Thyroid gland (tissue), 4 donors: ENCODE data around the gene USP3. TPM values are rescaled to one million over a fixed set of nuclear protein-coding genes. Genes with fewer than 3 reads are reported as not detected.

Source experiments
- DNase-seq, 2 donors: peaks; one replicate each; pipeline ENCODE4 v3.0.0-alpha.2; 2019
- H3K27ac ChIP-seq, 3 donors: fragments of 200-600 bp; sonication (generic); 1 replicate in 2 of 3; 2 replicates in 1 of 3; pipeline ENCODE4 v1.5.1; 2016 to 2019; ENCODE audit warnings: mild to moderate bottlenecking in 1 of 3, moderate library complexity in 1 of 3
- H3K27me3 ChIP-seq: fragments of 200-600 bp; sonication (generic); one replicate; pipeline ENCODE4 v1.5.1; 2019
- H3K36me3 ChIP-seq, 2 donors: fragments of 200-600 bp; sonication (generic); one replicate each; pipeline ENCODE4 v1.5.1; 2016 to 2019
- H3K4me1 ChIP-seq, 2 donors: fragments of 200-600 bp; sonication (generic); one replicate each; pipeline ENCODE4 v1.5.1; 2017 to 2019
- H3K4me3 ChIP-seq, 3 donors: fragments of 200-600 bp; sonication (generic); replicated peaks in 1 of 3; 1 replicate in 2 of 3; 2 replicates in 1 of 3; pipeline ENCODE4 v1.5.1; 2016; ENCODE audit warnings: mild to moderate bottlenecking in 1 of 3
- H3K9me3 ChIP-seq: fragments of 200-600 bp; sonication (generic); one replicate; pipeline ENCODE4 v1.5.1; 2017
- CTCF ChIP-seq, 6 experiments: fragments of 200-600 bp in 3 of 6; fragments of 450-650 bp in 3 of 6; sonication (generic) in 3 of 6; IDR thresholded peaks; one replicate each; pipeline ENCODE4 v1.5.1; 2016 to 2019; ENCODE audit warnings: antibody characterized with exemption in 6 of 6, mild to moderate bottlenecking in 2 of 6, inconsistent platforms in 1 of 6, moderate library complexity in 1 of 6
- POLR2A ChIP-seq, 2 donors: fragments of 450-650 bp; IDR thresholded peaks; one replicate each; pipeline ENCODE4 v1.6.1; 2017; ENCODE audit warnings: antibody characterized with exemption in 2 of 2, mild to moderate bottlenecking in 2 of 2, moderate library complexity in 1 of 2
- WGBS, 2 donors: methylation state at CpG; one replicate each; pipeline ENCODE4 v1.1.5; 2017; 5-methylcytosine and 5-hydroxymethylcytosine counted together
- intact Hi-C: fragments of 100-400 bp; cut with DNase I; formaldehyde crosslinking; loops from one replicate; pipeline ENCODE4 v1.15.1; 2023
- total RNA-seq, 4 donors: library from RNA; depleted of rRNA; stranded (reverse); fragments of >200 nt; gene quantifications; one replicate each; pipeline ENCODE4 v1.2.3, GENCODE V29; 2016

Gene USP3
- total RNA-seq, 4 donors from 2014 or later = 42.9 to 82.2 (median 53.7) TPM

GRCh38 chr15:63491116-63491827 lies 13.1 kb upstream of the USP3 start:
- WGBS, 2 donors = 76 to 80% methylated on average over 5 of the region's 5 CpGs
- H3K27me3 ChIP-seq = no peaks in the 10 kb centered on the region
- DNase-seq = no peak
- no peak overlapping the region for H3K4me3 ChIP-seq
- no peaks in the 10 kb centered on the region for H3K9me3 ChIP-seq
- H3K36me3 ChIP-seq = no peaks in the 10 kb centered on the region
- intact Hi-C loops = no loop called here
- H3K4me1 ChIP-seq = peaks cover 14 to 20% of the 10 kb centered on the region in 2 donors
- TF ChIP-seq CTCF (IDR thresholded peaks at IDR 0.05) = no peak
- no peak for TF ChIP-seq POLR2A (IDR thresholded peaks at IDR 0.05)
- no peak overlapping the region for H3K27ac ChIP-seq

DNA sequence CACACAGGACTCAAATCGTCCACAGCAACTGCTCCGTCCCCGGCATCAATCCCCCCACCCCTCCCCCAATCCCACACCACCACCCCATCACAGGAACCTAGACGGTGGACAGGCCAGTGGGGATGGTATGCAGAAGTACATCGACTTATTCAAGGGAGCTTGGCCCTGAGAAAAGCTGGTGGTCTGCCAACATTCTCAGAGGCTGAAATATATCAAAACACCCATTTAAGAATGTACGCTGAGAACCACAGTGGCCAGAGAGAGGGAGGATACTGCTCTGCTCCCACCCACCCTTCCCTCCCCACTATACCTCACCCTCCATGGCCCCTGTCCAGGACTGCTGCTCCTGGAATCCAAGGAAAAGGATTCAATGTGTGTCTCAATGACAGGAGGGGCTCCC lies 12.4 kb upstream of the USP3 start:
- H3K27me3 ChIP-seq = no peaks in the 10 kb centered on the region
- DNase-seq = no peak
- 68 to 82% methylated on average over 6 of the region's 6 CpGs for WGBS, 2 donors
- H3K27ac ChIP-seq = no peak overlapping the region
- peaks cover 14 to 20% of the 10 kb centered on the region in 2 donors for H3K4me1 ChIP-seq
- no peak overlapping the region for H3K4me3 ChIP-seq
- no peaks in the 10 kb centered on the region for H3K36me3 ChIP-seq
- intact Hi-C loops = no loop called here
- H3K9me3 ChIP-seq = no peaks in the 10 kb centered on the region
- TF ChIP-seq CTCF (IDR thresholded peaks at IDR 0.05) (no peak), POLR2A (IDR thresholded peaks at IDR 0.05) (no peak)

DNA sequence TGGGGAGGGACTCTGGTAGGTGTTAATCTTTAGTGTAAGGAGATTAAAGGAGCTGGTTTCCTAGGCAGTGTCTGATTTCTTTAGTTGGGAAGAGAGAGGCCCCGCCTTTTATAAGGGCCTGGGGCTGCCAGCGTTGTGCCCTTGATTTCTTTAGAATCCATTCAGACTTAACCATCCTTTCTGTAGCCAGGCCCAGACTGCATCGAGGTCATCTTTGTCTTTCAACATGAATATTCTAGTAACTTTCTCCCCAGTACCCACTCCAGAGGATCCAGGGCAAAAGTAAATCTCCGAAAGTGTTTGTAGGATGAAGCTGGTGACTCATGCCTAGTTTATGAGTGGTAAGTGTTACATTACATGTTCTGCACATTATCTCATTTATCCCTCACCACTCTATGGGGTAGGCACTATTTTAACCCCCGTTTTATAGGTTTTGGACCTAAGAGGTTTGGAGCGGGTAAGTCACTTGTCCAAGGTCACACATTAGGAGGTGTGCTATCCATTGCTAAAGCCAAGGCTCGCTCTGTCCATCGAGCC lies 11.8 kb upstream of the USP3 start:
- Histone ChIP-seq H3K27me3 (no peaks in the 10 kb centered on the region), H3K27ac (no peak overlapping the region)

DNA sequence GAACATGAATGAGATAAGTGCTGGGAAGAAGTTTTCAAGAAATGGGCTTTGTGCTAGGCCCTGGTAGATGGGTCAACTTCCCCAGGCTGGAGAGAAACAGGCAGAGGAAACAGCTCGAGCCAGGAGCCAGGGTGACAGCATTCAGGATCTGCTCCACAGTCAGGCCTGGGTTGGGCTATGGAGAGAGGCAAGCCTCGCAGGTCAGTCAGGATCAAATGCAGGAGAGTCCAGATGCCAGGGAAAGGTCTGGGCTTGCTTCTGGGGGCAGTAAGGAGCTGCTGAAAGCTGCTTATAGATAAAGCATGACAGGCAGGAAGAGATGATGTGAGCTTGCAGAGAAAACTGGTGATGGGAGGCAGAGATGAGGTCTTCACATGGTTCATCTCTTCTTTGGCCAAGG lies 11.0 kb upstream of the USP3 start:
- 74 to 85% methylated on average over 2 of the region's 2 CpGs for WGBS, 2 donors
- Histone ChIP-seq H3K27me3 (no peaks in the 10 kb centered on the region), H3K9me3 (no peaks in the 10 kb centered on the region), H3K4me3 (no peak overlapping the region), H3K36me3 (no peaks in the 10 kb centered on the region), H3K4me1 (peaks cover 11 to 20% of the 10 kb centered on the region in 2 donors), H3K27ac (peak overlapping the region in 1 of 3 donors; percentile 38)
- TF ChIP-seq POLR2A (IDR thresholded peaks at IDR 0.05) = no peak
- no peak for TF ChIP-seq CTCF (IDR thresholded peaks at IDR 0.05)
- intact Hi-C loops = no loop called here
- no peak for DNase-seq

More for the DNA sequence above, 11.8 kb upstream of the USP3 start:
- TF ChIP-seq POLR2A (IDR thresholded peaks at IDR 0.05) = no peak
- TF ChIP-seq CTCF (IDR thresholded peaks at IDR 0.05) = no peak
- WGBS, 2 donors = 88 to 91% methylated on average over 8 of the region's 8 CpGs
- Histone ChIP-seq H3K4me3 (no peak overlapping the region), H3K9me3 (no peaks in the 10 kb centered on the region), H3K36me3 (no peaks in the 10 kb centered on the region), H3K4me1 (peaks cover 11 to 20% of the 10 kb centered on the region in 2 donors)
- no peak for DNase-seq
- intact Hi-C loops = no loop called here

DNA sequence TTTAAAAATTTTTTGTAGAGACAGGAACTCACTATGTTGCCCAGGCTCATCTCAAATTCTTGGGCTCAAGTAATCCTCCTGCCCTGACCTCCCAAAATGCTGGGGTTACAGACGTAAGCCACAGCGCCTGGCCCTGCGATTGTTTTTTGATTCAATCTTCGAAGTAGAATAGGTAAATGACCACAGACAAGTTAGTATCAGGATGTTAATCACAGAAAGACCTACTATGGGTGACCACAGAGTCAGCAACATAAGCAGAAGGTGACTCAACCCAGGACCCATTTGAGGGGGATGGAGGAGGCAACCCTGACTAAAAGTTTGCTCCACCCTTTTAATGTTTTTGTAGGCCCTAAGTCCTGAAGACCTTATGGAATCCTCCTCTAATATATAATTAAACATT lies 10.0 kb upstream of the USP3 start:
- no peak overlapping the region for H3K4me3 ChIP-seq
- WGBS, 2 donors = 95% methylated on average over 4 of the region's 4 CpGs
- no peak for DNase-seq
- H3K36me3 ChIP-seq = no peaks in the 10 kb centered on the region
- no peaks in the 10 kb centered on the region for H3K27me3 ChIP-seq
- H3K9me3 ChIP-seq = no peaks in the 10 kb centered on the region
- TF ChIP-seq POLR2A (IDR thresholded peaks at IDR 0.05) (no peak), CTCF (IDR thresholded peaks at IDR 0.05) (no peak)
- no peak overlapping the region for H3K27ac ChIP-seq
- H3K4me1 ChIP-seq = peaks cover 11 to 20% of the 10 kb centered on the region in 2 donors
- intact Hi-C loops = no loop called here
